Renal cortical epithelial cell (primary cell): ENCODE measurements around the gene MED9. TPM values are rescaled to one million over a fixed set of nuclear protein-coding genes. Genes with fewer than 3 reads are reported as not detected.

Experiments used
- DNase-seq: peaks from one replicate; pipeline ENCODE4 v3.0.0-alpha.2; 2011; ENCODE audit warnings: low read depth
- total RNA-seq: library from RNA; depleted of rRNA; stranded (reverse); fragments of >200 nt; gene quantifications from 2 replicates; pipeline ENCODE4 v1.2.3, GENCODE V29; 2014

The MED9 gene
- total RNA-seq, 1 donor from 2014 or later = 22.5 TPM

DNA sequence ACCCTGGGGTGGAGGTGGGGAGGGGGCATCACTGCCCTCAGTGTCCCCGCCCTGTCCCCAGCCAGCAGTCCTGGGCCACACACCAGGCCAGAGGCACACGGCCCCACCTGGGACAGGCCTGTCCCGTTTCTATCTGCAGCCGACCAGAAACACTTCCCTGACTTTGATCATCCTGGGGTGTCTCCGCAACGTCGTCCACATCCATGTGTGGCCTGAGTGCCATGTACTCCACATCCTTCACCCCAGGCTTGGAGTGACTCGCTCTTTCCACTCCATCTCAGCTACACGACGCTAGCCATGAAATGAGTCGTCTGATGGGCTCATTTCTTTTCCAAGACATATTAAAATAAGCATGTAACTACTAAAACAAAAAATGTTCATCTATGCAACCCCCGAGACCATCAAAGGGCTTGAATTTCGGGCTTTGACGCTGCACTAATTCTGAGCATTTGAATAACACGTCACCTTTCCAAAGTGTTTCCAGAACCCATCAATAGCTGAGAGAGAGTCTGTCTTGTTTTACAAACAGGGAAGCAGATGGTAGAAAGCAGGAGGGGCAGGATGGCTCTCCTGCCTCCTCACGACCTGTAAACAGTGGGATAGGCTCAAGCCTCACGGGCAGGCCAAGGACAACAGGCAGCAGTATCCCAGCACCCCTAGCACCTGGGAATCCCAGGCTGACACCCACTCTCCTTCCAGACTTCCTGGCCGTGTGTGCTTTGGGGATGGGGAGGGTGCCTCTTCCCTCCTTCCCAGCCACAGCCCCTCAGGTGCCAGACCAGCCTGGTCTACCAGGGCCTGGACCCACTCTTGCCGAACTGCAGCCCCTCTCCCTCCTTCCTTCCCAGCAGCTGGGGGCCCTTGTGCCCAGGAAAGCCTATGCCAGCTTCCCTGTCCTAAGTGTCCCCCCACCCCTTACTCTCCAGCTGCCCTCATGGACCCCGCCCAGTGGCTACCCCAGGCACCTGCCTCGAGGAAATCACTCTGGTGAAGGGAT is 39.4 kb downstream of the MED9 start:
- peak; percentile 59 for DNase-seq

DNA sequence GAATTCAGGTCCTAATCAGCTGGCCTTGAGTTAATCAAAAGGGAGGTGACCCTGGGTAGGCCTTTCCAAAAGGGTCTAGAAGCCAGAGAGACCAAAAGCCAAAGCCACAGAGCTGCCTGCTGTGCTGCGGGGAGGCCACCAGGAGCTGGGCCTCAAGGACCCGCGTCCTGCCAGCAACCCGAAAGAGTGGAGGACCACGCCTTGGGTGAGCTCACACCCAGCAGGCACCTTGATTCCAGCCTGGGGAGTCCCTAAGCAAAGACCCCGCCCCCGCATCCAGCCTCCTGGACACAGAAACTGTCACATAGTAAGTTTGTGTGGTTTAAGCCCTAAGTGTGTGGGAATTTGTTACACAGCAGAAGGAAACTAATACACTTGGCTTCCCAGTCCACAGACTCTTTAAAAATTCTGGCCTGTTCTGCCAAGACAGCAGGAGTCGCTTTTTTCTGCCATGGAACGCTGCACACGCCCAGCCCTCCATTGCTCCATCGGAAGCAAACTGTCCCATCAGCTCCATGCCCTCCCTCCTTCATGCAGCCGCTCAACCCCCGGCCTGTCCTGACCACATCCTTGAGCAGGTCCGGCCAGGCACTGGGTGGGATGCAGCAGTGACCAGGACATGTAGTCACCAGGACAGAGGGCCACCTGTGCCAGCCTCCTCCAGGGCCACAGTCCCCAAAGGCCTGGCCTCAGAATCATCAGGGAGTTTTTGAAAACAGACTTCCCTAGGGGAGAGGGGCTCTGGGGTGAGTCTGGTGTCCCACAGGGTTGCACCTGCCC is 40.3 kb downstream of the MED9 start:
- DNase-seq = no peak

GRCh38 chr17:17518014-17518413 is 41.2 kb downstream of the MED9 start:
- no peak for DNase-seq

DNA sequence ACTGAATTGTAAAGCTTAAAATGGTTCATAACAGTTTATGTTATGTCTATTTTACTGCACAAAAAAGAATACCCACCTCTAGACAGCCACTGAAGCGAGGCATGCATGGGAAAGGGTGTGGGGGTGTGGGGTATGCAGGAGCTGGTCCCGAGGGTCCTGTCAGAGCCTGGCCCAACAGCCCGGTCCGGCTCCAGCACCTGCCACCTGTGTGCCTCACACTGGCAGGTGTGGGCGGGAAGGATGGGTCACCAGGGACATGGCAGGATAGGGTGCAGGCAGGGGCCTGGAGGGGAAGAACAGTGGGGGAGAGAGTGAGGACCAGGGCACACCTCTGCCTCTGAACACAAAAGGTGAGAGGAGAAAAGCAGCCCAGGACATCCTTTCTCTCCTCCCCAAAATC is 42.2 kb downstream of the MED9 start:
- DNase-seq = no peak

DNA sequence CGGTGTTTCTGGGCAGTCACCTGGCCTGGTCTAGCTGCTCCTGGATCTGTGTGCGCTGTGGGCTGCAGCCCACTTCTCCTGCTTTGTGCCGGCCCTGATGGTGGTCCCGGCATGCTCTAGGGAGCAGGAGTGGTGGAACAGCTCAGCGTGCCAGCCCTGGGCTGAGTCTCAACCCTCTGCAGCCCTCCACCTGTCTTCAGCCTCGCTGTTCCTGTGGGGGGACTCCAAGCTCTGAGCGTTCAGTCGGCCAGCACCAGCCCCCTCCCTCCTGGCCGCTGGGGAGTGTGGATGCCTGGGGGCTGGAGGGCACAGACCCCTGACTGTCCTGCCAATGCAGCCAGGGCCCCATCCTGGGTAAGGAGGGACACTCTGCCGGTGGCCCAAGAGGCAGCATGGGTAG is 43.1 kb downstream of the MED9 start:
- no peak for DNase-seq

- DNase-seq = no peak
These were observed 43.9 kb downstream of the MED9 start for GRCh38 chr17:17520599-17521232.

DNA sequence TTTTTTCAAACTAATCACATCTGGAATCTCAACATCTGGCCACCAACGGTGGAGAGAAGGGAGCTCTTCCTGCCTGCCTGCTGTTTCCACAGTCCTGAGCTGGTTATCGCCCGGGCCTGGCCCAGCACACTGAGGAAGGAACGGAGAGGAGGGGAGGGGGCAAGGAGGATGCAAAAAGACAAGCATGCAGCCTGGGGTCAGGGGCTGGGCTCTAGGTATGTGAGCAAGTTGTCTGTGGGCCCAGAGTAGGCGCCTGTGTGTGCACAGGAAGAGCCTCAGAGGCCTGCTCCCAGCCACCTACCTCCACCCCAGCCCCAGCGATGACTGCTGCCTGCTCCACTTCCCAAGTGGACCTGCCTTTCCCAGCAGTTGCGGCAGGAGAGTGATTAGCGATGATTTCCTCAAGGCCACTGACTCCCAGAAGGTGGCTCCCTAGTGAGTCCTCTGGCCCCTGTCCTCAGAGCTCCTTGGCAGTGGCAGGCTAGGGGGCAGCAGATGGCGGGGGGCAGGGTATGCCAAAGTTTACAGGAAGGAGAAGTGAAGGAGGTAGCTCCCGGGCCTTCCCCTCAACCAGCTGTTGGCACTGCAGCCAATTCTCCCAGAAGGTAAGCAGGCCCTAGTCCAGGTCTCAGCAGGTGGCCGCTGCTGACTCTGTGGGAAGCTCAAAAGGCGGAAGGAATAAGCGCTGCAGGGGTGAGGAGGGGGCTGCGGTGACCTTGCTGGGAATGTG is 46.4 kb downstream of the MED9 start:
- DNase-seq = no peak

- no peak for DNase-seq
These were observed 47.1 kb downstream of the MED9 start for GRCh38 chr17:17523731-17524490.

GRCh38 chr17:17525311-17525710 is 48.5 kb downstream of the MED9 start:
- DNase-seq = no peak

DNA sequence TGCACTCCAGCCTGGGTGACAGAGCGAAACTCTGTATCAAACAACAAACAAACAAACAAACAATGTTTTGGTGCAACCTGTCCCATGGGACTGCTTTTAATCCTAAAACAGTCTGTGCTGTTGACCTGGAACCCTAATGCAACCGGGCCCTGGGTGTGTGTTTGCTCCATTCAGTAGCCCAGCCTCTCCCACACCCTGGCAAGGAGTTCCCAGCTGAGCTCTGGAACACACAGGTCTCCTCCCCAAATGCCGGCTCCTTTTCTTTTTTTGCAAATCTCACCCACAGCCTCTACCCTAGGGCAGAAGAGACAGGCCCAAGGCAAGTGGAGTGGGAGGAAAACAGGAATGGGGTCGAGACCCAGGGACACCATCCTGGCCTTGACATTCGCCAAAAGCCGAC is 49.2 kb downstream of the MED9 start:
- no peak for DNase-seq

DNA sequence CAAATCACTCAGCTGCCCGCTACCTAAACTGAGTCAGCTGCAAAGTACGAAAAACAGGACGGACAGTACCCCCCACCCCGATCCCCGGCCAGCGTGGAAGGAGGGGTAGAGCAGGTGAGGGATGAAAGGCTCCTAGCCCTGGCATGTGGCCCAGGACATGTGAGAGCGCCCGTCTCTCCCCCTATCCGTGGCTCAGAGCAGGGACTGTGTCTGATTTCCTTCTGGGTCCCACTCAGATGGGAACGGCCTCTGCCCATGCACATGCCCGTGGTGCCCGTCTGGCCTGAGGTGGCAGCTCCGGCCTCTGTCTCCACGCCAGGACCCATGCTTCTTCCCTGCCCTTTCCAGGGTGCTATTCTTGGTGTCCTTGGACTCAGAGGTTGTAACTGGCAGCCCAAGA is 49.6 kb downstream of the MED9 start:
- DNase-seq = no peak

DNA sequence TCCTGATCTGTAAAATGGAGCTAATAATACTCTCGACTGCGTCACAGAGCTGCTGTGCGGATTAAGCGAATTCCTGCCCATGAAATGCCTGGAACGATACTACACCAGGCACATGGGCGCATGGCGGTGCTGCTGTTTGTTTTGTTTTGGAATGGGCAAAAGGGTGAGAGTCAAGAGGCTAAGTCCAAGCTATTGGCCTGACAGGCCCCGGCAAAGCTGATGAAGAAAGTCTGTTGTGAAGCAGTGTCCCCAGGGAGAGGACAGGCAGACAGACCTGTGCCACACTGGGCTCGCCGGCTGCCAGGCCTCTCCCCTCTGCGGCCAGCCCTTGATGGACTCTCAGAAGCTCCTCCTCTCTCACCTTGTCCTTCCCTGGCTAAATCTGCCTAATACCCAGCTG is 50.7 kb downstream of the MED9 start:
- DNase-seq = no peak

- no peak for DNase-seq
These were observed 51.2 kb downstream of the MED9 start for GRCh38 chr17:17527956-17528500.

- DNase-seq = no peak
These were observed 52.2 kb downstream of the MED9 start for GRCh38 chr17:17528696-17529652.

DNA sequence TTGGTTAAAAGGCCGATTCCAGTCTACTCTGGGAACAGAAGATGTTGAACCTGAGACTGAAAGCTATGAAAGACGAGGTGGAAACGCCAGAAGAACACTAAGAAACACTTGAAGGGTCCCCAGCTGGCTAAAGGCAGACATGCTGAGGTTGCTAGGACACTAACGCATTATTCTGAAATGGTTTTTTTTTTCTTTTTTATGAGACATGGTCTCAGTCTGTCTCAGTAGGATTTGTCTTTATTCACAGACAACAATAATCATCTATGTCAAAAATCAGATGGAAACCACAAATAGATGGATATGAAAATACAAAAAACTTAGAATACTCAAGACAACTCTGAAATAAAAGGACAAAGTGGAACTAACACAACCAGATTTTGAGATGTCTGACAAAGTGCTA is 54.4 kb downstream of the MED9 start:
- no peak for DNase-seq

DNA sequence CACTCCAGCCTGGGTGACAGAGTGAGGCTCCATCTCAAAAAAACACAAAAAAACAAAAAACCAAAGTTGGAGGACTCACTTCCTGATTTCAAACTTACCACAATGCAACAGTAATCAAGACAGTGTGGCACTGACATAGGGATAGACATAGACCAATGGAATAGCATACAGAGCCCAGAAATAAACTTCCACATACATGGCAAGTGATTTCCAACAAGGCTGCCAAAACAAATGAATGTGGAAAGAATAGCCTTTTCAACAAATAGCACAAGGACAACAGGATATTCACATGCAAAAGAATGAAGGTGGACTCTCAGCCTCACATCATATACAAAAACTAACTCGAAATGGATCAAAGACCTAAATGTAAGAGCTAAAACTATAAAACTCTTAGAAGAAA is 56.2 kb downstream of the MED9 start:
- no peak for DNase-seq

GRCh38 chr17:17533901-17534441 is 57.2 kb downstream of the MED9 start:
- DNase-seq = peak; percentile 6

GRCh38 chr17:17535957-17536356 is 59.2 kb downstream of the MED9 start:
- DNase-seq = peak; percentile 6

DNA sequence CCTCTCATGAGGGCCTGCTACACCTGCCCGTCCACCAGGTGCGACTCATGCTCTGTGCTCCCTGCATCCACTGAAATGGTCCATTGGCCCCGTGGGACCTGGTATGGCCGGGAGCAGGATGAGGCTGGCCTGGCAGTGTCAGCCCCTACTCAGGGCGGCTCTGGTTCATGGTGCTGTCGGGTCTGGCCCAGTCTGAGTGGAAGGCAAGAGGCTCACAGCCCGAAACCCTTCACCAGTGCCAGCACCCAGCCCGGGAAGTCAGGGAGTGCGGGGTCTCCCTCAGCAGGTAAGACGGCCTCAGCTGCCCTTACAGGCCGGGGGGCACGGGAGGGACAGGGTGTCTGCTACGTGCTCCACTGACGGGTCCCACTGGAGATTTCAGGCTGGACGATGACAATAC is 59.9 kb downstream of the MED9 start:
- DNase-seq = no peak
